PC-3 (cell line): Measurements from ENCODE around the gene SUPT7L. TPM values are rescaled to one million over a fixed set of nuclear protein-coding genes. Genes with fewer than 3 reads are reported as not detected.

Experiments used
- ATAC-seq: fragments of 200-7000 bp; cut with Tn5 transposase; 2 replicates; pipeline ENCODE4 v1.9.1; 2020; ENCODE audit warnings: mild to moderate bottlenecking, moderate library complexity
- BruUV-seq: library from RNA; stranded (reverse); fragments of 400-500 nt; replicated peaks from 2 replicates; lab custom pipeline; 2021; lab: Mats Ljungman, UMichigan
- CTCF ChIA-PET: fragments of 300-600 bp; sonication (Branson Sonifier 250); formaldehyde crosslinking; loops from one replicate; lab custom pipeline; 2022; ENCODE audit warnings: antibody characterized with exemption; lab: Charles Lee
- POLR2A ChIA-PET: fragments of 300-600 bp; sonication (Branson Sonifier 250); formaldehyde crosslinking; loops from one replicate; lab custom pipeline; 2022; ENCODE audit warnings: antibody characterized with exemption; ENCODE audit not compliant: unreplicated experiment; lab: Charles Lee
- DNase-seq: peaks from one replicate; pipeline ENCODE4 v3.0.0-alpha.2; 2015
- H2AFZ ChIP-seq: fragments of 300-600 bp; sonication (generic); 2 replicates; pipeline ENCODE4 v1.6.0; 2016; ENCODE audit warnings: antibody characterized with exemption, low read length
- H3F3A ChIP-seq: fragments of 300-600 bp; sonication (generic); one replicate; pipeline ENCODE4 v1.6.0; 2017; ENCODE audit warnings: antibody characterized with exemption, low read length, control low read depth, mild to moderate bottlenecking; ENCODE audit not compliant: unreplicated experiment
- H3K27ac ChIP-seq: fragments of 300-600 bp; sonication (generic); 2 replicates; pipeline ENCODE4 v1.5.1; 2016; ENCODE audit warnings: mild to moderate bottlenecking, low read length
- H3K27me3 ChIP-seq: fragments of 300-600 bp; sonication (generic); 2 replicates; pipeline ENCODE4 v1.6.1; 2016; ENCODE audit warnings: low read length, mixed read lengths
- H3K36me3 ChIP-seq: fragments of 300-600 bp; sonication (generic); 2 replicates; pipeline ENCODE4 v1.6.1; 2016; ENCODE audit warnings: low read depth, mixed run types, low read length, mixed read lengths
- H3K4me1 ChIP-seq: fragments of 300-600 bp; sonication (generic); 2 replicates; pipeline ENCODE4 v1.5.1; 2016; ENCODE audit warnings: low read length; ENCODE audit not compliant: insufficient read depth
- H3K4me2 ChIP-seq: fragments of 300-600 bp; sonication (generic); 2 replicates; pipeline ENCODE4 v1.6.0; 2016; ENCODE audit warnings: low read length
- H3K4me3 ChIP-seq: fragments of 300-600 bp; sonication (generic); 2 replicates; pipeline ENCODE4 v1.5.1; 2016; ENCODE audit warnings: mild to moderate bottlenecking, low read length, mixed read lengths
- H3K79me2 ChIP-seq: fragments of 300-600 bp; sonication (generic); 2 replicates; pipeline ENCODE4 v1.6.1; 2017; ENCODE audit warnings: low read length, mixed read lengths
- H3K9ac ChIP-seq: fragments of 300-600 bp; sonication (generic); 2 replicates; pipeline ENCODE4 v1.6.0; 2016; ENCODE audit warnings: mild to moderate bottlenecking, low read length
- H3K9me2 ChIP-seq: fragments of 300-600 bp; sonication (generic); replicated peaks from 2 replicates; pipeline ENCODE4 v1.6.1; 2016; ENCODE audit warnings: mixed run types, low read length, mixed read lengths
- H3K9me3 ChIP-seq: fragments of 300-600 bp; sonication (generic); 2 replicates; pipeline ENCODE4 v1.6.1; 2016; ENCODE audit warnings: low read length, mixed read lengths
- H4K20me1 ChIP-seq: fragments of 300-600 bp; sonication (generic); 2 replicates; pipeline ENCODE4 v1.6.1; 2016; ENCODE audit warnings: low read length, mixed read lengths
- CTCF ChIP-seq: fragments of 300-600 bp; sonication (generic); conservative IDR thresholded peaks from 2 replicates; pipeline ENCODE4 v1.5.1; 2017; ENCODE audit warnings: antibody characterized with exemption, low read depth, mild to moderate bottlenecking, low read length
- EZH2 ChIP-seq: fragments of 300-600 bp; sonication (generic); IDR thresholded peaks from one replicate; pipeline ENCODE4 v1.6.1; 2017; ENCODE audit warnings: antibody characterized with exemption, mild to moderate bottlenecking, low read length; ENCODE audit not compliant: unreplicated experiment
- EZH2phosphoT487 ChIP-seq: fragments of 300-600 bp; sonication (generic); IDR thresholded peaks from 2 replicates; pipeline ENCODE4 v1.6.1; 2018; ENCODE audit warnings: mild to moderate bottlenecking, antibody characterized with exemption, low read length, borderline replicate concordance
- intact Hi-C: fragments of 100-400 bp; cut with micrococcal nuclease; formaldehyde crosslinking; loops from 2 replicates; pipeline ENCODE4 v1.9.0; 2023
- total RNA-seq: library from RNA; depleted of rRNA; stranded (reverse); fragments of >200 nt; gene quantifications from 2 replicates; pipeline ENCODE4 v1.2.3, GENCODE V29; 2014

Gene SUPT7L
- total RNA-seq, 1 experiment from 2014 or later, result 23.4 TPM

DNA sequence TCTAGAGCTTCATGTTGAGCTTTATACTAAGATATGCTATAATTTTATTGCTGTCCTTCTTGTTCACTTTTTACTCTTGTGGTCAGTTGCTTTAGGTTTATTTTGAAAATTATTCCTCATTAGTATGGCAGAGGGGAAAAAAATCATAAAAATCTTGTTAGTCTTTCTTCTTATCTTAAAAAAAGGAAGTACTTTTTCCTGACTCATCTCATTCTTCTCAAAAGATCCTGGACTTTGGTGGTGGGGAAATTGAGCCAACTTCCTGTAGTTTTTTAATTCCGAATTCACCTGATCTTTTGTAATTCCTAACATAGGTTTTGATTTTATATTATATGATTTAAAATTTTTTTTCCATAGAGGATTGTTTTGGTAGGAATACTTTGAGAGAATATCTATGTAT, 4.0 kb upstream of the SUPT7L start:
- Histone ChIP-seq H3F3A (no peaks in the 10 kb centered on the region), H3K4me2 (no peak overlapping the region), H3K4me3 (no peak overlapping the region), H3K9ac (no peak overlapping the region), H3K9me3 (no peaks in the 10 kb centered on the region), H3K27me3 (no peaks in the 10 kb centered on the region), H3K79me2 (peaks cover 35% of the 10 kb centered on the region), H4K20me1 (no peaks in the 10 kb centered on the region), H3K4me1 (peaks cover 22% of the 10 kb centered on the region), H3K27ac (no peak overlapping the region), H3K9me2 (no peaks in the 10 kb centered on the region), H3K36me3 (peaks cover 12% of the 10 kb centered on the region; the same call in 1 of the 2 replicates), H2AFZ (no peak overlapping the region)
- TF ChIP-seq EZH2phosphoT487 (no peak), CTCF (no peak), EZH2 (no peak)
- DNase-seq (no peak), ATAC-seq (no peak)
- no TSS peak for BruUV-seq
- intact Hi-C loops, result no loop called here
- CTCF ChIA-PET, result no interaction called here
- POLR2A ChIA-PET, result no interaction called here

GRCh38 chr2:27664622-27665363, 1.4 kb upstream of the SUPT7L start:
- peaks cover 54% of the 10 kb centered on the region for H3K79me2 ChIP-seq
- POLR2A ChIA-PET, result no interaction called here
- no peak for ATAC-seq

More at GRCh38 chr2:27664622-27665363, 1.4 kb upstream of the SUPT7L start:
- H3K4me3 ChIP-seq, result peak overlapping the region; percentile 95
- peaks cover 27% of the 10 kb centered on the region for H3K36me3 ChIP-seq
- peak overlapping the region; percentile 91 for H2AFZ ChIP-seq
- intact Hi-C loops, result no loop called here
- no peak for DNase-seq
- peaks cover 32% of the 10 kb centered on the region for H3K4me1 ChIP-seq
- no peaks in the 10 kb centered on the region for H3K27me3 ChIP-seq
- H3K9ac ChIP-seq, result peak overlapping the region; percentile 82
- no TSS peak for BruUV-seq
- H3K27ac ChIP-seq, result no peak overlapping the region
- TF ChIP-seq CTCF, result no peak
- no peak for TF ChIP-seq EZH2phosphoT487
- TF ChIP-seq EZH2, result no peak
- peak overlapping the region; percentile 98 for H3K4me2 ChIP-seq
- H3F3A ChIP-seq, result no peaks in the 10 kb centered on the region
- CTCF ChIA-PET, result no interaction called here
- no peaks in the 10 kb centered on the region for H3K9me3 ChIP-seq
- H3K9me2 ChIP-seq, result no peaks in the 10 kb centered on the region
- no peaks in the 10 kb centered on the region for H4K20me1 ChIP-seq
